Measurements from ENCODE around the gene FETUB.
"Not testable (repeated sequence)": the region's sequence is repeated elsewhere in the genome, so short reads cannot be mapped to it uniquely, and the experiment has no call there.

The FETUB gene

DNA sequence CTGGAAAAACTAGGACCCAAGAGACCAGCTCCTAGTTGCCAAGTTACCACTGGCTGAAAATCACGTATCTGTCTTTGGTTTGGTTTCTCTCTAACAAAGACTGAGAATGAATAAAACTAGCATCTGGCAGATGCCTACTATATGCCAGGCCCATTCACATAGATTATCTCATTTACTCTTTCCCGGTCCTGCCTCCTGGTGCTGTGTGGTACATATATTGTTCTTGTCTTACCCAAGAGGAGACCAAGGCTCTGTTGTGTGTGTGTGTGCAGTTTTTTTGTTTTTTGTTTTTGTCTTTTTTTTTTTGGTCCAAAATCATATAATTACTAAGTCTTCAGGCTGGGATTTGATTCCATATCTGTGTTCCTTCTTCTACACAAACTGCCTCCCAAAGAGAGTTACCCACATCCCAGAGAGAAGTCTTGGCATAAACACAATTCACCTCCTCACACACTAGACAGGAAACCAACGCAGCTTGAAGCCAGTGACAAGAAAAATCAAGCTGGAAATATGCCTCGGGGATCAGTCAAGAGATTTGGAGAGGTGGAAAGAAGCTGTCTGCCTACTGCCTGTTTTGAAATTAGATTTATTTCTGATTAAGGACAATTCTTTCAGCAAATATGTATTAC lies 26.4 kb upstream of the FETUB start:
- DNase-seq, result no peak

DNA sequence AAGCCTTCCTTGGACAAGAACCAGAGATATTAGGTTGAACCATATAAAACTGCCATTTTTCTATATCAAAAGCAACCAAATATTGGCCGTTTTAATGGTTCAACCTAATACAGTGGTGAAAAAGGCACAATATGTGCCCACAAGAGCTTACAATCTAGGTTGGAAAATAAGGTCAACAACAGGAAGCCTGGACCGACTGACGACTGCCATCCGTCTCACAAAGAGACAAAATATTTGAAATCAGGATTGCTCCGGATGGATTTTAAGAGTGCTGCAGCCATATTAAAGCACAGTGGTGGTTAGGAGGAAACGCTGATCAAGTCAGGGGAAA lies 26.0 kb upstream of the FETUB start:
- DNase-seq, result no peak

- DNase-seq, result peak; percentile 76
These were observed 25.4 kb upstream of the FETUB start for GRCh38 chr3:186614597-186615483.

- no peak for DNase-seq
These were observed 23.9 kb upstream of the FETUB start for GRCh38 chr3:186616299-186616617.

DNA sequence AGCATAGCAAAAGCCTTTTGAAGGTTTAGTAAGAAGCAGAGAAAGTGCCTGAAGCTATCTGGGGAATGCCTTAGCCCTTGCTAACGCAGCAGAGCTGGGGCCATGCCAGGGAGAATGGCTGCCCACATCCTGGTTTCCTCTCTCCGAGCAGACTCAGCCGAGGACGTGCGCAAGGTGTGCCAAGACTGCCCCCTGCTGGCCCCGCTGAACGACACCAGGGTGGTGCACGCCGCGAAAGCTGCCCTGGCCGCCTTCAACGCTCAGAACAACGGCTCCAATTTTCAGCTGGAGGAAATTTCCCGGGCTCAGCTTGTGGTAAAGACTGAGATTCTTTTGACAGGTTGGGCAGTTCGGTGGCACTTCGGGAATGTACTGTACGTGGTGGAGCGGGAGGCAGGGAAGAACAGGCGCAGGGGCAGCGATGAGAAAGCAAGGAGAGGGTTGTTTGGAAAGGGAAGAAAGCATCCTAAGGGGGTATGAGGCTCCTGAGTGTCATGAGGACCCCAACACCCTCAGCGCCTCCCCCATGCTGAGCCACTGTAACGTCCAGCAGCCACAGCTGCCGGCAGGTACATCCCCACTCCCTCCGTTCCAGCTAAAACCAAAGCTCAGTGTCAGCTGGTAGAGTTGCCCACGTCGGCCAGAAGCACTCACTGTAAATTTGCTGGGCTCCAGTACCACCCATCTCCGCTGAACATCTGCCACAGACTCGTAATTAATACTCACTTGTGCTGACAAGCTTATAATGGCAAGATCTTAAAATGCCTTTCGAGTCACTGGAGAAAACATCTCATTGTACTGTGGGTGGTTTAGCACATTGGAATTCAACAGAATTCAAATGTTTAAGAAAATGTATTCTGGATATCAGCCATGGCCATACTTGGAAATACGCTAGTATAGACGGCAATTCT lies 22.9 kb upstream of the FETUB start:
- peak; percentile 84 for DNase-seq

DNA sequence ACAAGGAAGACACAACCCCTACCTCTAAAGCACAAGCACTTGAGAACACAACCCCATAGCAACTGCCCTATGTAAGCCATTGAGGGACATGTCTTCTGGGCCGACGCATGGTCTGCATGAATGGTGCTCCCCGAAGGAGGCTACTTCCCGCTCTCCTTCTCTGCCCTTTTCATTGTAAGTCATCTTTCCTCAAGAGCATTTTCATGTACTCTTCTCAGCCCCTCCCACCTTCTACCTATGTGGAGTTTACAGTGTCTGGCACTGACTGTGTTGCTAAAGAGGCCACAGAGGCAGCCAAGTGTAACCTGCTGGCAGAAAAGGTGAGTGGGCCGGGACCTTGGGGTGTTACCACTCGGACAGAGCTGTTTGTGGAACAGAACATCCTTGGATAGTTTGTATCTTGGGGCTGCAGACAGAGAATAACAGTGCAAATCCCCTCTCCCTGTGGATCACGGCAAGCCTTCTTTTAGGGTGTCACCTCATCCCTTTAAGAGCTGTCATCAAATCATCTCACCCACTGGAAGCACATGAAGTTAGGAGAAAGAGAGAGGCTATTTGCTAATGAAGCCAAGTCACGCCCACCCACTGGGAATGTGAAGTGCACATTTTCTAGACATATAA lies 21.8 kb upstream of the FETUB start:
- no peak for DNase-seq

DNA sequence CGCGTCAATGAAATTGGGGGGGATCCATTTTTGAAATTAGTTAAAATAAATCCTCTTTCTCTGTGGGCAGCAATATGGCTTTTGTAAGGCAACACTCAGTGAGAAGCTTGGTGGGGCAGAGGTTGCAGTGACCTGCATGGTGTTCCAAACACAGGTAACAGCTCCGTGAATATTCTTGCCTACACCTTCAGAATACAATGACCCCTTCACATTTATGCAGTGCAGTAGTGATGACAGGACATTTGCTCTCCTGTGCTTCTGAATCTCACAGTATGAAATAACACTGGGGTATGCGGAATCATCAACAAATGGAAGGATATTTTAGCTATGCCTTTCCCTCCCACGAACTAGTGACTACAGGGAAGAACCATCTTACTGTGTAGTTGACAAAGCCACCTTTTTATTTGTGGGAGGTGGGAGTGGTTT lies 20.4 kb upstream of the FETUB start:
- DNase-seq, result no peak

- no peak for DNase-seq
These were observed 19.7 kb upstream of the FETUB start for GRCh38 chr3:186620213-186621092.

DNA sequence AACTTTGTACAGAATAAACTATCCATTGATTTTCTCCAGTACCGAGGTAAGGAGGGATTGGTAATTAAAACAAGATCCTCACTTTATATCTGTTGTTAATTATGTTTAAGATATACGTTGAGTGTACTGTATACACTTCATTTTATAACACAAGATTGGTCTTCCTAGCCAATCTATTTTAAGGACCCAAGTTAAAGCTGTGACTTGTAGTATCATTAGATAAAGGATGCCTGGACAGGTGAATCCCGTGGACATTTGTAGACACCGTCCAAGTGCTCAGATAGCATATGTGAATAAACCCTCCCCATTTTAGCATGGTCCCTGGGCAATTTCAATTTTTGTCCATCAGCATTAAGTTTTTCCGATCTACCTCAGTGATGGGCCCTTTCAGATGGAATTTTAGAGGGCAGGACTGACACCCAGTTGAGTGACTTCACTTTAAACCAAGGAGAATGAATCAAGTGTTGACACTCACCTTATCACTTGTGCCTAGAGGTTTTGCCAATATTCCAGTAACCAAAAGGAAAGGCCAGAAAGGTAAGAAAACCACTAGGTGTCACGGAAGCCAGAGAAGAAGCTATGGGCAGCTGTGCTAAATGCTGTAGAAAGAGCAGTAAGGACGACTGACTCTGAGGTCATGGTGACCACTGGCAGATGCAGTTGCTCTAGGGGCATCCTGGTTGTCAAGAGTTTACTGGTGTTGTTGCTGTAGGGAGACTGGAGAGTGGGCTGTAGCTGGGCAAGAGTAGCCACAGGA lies 18.1 kb upstream of the FETUB start:
- DNase-seq, result no peak

- DNase-seq, result no peak
These were observed 17.4 kb upstream of the FETUB start for GRCh38 chr3:186622651-186623310.

- DNase-seq, result no peak
These were observed 15.6 kb upstream of the FETUB start for GRCh38 chr3:186624598-186624997.

DNA sequence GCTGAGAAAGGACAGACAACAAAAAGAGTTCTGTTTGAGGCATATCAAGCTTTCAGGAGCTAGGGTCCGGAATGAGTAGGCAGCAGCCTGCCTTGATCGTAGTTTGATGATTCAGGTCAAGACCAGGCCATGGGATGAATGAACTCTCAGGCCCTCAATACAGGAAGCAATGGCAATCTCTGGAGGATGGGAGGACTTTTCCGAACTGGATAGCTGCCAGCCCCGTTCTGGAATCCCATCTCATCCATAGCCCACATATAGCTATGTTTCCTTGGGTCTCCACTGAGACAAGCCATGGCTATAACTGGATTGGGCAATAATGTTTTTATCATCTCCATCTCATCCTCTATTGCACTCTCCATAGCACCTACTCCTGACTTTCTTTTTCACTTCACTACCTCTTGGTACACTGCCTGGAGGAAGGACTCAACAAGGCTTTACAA lies 14.6 kb upstream of the FETUB start:
- no peak for DNase-seq

DNA sequence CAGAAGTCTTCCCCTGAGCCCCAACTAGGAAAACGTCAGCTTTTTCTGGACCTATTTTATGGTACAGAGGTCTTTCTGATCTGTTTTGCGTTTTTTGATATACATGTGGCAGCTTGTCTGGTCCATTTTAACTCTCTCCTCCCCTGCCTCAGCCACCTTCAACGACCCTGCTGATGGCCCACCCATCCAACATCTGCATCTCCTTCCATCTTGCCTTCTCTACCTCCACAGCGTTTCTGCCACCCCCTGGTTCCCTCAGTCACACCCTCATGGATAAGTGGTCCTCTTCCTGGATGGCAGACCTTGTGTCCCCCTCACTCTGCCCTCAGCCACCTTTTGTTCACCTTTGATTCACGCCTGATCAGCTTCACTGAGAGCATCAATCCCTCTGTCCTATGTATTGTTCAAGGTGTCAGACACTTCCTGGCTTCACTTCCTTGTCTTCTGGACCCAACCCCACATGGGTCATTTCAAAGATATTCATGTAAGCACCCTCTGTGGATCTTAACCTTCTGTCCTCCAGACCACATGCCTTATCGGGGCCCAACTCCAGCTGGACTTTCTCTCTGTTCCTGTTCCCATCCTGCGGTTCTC lies 13.8 kb upstream of the FETUB start:
- no peak for DNase-seq

DNA sequence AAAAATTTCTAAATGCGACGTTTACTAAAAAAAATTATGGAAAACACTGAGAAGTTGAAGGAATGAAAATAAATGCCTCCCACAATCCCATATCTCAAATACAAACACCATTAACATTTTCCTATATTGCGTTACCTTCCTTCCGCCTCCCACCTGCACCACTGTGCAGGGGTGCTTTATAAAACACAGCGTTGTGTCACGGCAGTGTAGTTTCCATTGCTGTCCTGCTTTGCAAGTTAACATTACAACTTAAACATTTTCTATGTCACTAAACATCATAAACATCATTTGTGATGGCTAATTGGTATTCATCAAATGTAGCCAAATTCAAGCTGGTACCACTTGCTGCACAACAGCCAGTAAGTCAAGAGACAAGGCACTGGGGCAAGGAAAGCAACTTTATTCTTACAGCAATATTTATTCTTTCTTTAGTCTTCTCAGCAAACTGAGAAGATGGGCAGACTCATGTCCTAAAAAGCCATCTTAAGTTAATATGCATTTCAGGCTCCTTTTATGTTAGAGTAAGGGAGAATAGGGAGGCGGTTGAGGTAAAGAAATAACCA lies 12.3 kb upstream of the FETUB start:
- DNase-seq, result no peak

- no peak for DNase-seq
These were observed 11.4 kb upstream of the FETUB start for GRCh38 chr3:186628756-186629155.

DNA sequence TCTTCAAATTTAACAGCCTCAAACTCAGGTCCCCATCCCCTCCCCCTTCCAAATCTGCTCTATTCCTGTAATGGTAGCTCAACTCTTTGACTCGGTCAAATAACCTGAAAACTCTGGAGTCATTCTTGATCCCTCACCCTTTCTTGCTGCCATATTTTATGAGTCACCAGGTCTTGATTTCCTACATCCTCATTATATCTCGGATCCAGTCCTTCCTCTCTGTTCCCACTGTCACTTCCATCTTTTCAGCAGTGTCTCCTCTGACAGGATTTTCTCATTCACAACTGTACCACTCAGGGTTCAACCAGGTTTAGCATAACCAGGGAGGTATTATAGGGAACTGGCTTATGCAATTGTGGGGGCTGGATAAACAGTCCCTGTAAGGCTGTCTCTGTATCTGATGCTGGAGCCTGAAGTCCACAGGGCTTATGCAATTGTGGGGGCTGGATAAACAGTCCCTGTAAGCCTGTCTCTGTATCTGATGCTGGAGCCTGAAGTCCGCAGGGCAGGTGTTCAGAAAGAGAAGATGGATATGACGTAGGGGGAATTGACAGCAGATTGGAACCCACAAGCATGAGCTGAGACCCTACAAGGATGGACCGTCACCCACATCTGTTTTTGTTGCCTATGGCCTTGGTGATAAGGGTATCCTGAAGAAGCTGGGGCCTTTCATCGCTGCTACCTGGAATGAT lies 9.1 kb upstream of the FETUB start:
- DNase-seq, result no peak

DNA sequence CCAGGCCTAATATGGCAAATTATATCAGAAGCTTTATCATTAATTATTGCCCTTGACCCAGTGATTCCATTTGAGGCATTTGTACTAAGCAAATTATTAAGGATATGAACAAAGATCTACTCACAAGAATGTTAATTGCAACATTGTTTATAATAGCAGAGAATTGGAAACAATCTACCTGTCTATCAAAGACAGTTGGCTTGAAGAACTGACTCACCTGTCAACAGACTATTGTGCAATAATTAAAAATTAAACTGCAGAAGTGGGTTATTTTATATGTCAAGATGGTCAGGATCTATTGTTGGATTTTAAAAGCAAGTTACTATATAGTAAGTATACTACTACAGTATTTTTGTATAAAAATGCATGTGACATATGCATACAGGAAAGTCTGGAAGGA lies 6.7 kb upstream of the FETUB start:
- DNase-seq, result no peak

DNA sequence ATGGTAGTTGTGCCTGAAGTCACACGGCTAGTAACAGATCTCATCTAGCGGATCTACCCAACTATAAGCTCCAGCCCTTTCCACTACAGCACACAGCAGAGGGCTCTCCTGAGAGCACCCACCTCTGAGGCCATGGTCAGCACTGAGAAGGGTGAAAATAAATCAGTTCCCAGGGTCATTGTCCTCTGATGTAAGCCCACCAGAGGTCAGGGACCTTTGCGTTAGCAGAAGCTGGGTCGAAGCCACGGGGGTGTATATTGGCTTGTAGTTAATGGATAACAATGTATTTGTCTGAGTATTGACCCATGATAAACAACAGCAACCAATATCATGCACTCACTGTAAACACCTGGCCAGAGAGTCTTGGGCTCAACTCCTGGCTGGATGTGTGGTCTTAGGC lies 6.0 kb upstream of the FETUB start:
- not testable (repeated sequence) for DNase-seq

DNA sequence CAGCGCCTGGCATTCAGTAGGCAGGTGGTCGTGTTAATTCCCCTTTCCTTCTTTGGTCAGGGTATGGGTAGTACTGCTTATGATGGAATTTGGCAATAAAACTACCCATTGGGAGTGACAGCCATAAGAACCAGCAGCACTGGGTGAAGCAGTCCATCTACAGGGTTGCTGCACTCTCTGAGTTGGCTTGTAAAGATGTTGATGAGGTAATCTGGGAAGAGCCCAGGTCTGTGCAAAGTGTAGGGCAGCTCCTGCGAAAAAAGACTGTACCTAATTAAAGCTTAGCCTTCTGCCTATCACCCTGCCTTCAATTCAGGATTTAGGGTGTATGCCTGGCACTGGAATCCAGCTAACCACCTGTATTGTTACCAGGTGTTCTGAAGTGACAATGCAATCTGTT lies 4.7 kb upstream of the FETUB start:
- no peak for DNase-seq
